H7 (cell line): ENCODE measurements around the gene EXOC4. TPM values are rescaled to one million over a fixed set of nuclear protein-coding genes. Genes with fewer than 3 reads are reported as not detected.
A peak's percentile ranks its signal among the peaks of the same experiment; 100 is the strongest.
"Not testable (repeated sequence)": the region's sequence is repeated elsewhere in the genome, so short reads cannot be mapped to it uniquely, and the experiment has no call there.

Experiments
- DNase-seq: peaks from one replicate; pipeline ENCODE4 v3.0.0; 2012
- H3K27me3 ChIP-seq: 2 replicates; pipeline ENCODE4 v1.6.0; 2011; ENCODE audit warnings: mild to moderate bottlenecking, low read length; ENCODE audit not compliant: control insufficient read depth, insufficient read depth
- H3K36me3 ChIP-seq: replicated peaks from 2 replicates; pipeline ENCODE4 v1.5.1; 2011; ENCODE audit warnings: low read length; ENCODE audit not compliant: control insufficient read depth, insufficient read depth
- H3K4me3 ChIP-seq: 2 replicates; pipeline ENCODE4 v1.5.1; 2011; ENCODE audit warnings: low read depth, mild to moderate bottlenecking, control low read depth, low read length, moderate library complexity; ENCODE audit not compliant: insufficient read depth
- total RNA-seq: library from RNA; depleted of rRNA; stranded (reverse); fragments of >200 nt; shearing (Covaris generic); gene quantifications from 2 replicates; pipeline ENCODE4 v1.2.3, GENCODE V29; 2014

EXOC4 gene
- total RNA-seq, 1 experiment from 2014 or later = 44.8 TPM

DNA sequence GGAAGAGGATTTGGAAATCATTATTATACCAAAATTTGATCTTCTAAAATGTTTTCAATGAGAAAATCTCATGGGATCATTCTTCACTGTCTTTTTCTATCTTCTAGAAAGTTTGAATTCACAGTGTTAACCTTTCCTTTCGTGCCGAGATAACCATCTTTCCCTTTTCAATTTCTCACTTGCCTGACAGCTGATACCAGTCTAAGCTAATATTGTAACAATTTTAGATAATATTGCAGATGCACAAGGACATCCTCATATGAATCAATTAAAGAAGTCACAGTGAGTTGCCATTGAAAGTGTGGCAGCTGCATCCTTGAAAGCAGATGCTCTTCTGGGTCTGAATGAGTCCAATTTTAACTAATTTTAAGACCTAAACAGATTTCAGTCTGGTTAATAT, 734.7 kb downstream of the EXOC4 start:
- no peak for DNase-seq
- Histone ChIP-seq H3K36me3 (no peaks in the 10 kb centered on the region), H3K4me3 (no peak overlapping the region), H3K27me3 (no peaks in the 10 kb centered on the region)

DNA sequence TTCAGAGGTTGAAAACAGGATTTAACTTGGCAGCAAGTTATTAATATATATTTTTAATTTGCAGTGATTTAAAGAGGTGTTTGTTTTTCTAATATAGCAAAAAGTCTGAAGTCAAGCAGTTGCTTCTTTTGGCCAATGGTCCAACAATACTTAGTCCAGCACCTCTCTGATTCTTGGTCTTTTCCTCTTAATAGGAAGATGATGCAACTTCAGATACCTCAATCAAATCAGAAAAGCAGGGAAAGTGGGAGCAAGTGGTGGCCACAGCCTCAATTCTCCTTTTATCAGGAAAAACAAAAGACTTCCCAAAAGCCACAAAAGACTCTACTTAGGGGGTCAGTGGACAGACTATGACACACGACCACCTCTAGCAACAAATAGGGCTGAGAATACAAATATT, 740.7 kb downstream of the EXOC4 start:
- no peaks in the 10 kb centered on the region for H3K27me3 ChIP-seq
- DNase-seq = no peak
- no peak overlapping the region for H3K4me3 ChIP-seq
- no peaks in the 10 kb centered on the region for H3K36me3 ChIP-seq

DNA sequence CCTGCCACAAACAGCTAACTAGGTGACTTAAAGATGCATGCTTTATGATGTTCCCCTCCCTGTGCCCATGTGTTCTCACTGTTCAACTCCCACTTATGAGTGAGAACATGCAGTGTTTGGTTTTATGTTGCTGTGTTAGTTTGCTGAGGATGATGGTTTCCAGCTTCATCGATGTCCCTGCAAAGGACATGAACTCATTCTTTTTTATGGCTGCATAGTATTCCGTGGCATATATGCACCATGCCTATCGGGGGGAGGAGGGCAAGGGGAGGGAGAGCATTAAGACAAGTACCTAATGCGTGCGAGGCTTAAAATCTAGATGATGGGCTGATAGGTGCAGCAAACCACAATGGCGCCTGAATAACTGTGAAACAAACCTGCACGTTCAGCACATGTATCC, 741.2 kb downstream of the EXOC4 start:
- H3K36me3 ChIP-seq, H3K4me3 ChIP-seq, H3K27me3 ChIP-seq, DNase-seq: not testable (repeated sequence)

DNA sequence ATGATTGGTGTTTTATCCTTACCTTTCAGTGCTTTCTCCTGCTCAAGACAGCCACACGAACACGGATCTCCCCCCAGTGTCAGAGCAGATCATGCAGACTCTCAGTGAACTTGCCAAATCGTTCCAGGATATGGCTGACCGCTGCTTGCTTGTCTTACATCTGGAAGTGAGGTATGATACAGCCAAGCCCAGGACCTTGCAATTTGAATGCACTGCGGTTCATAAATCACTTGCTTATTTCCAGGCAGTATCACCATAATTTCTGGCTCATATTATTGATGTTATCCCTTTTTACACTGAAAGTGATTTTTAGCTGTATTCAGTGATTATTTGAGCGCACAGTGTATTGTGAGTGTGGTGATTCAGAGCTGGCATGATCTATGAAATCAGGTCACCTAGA, 744.6 kb downstream of the EXOC4 start:
- Histone ChIP-seq H3K27me3 (no peaks in the 10 kb centered on the region), H3K4me3 (no peak overlapping the region), H3K36me3 (no peaks in the 10 kb centered on the region)
- DNase-seq = no peak

DNA sequence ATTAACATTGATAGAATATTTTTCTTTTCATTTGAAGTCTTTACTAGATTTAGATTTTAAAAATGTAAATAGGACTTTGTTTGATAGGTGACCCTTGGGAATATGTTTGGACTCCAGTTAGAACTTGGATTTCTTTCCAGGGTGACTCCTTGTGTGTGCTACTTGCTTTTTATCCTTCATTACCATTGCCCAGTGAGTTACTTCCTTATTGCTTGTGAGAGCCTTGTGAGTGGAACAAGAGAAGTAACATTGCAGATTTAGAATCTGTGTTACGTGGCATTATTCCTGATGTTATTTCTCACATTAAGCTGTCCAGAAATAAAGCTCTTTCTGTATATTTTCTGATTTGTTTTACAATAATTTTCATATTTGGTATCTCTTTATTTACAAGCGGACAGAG, 746.3 kb downstream of the EXOC4 start:
- Histone ChIP-seq H3K36me3 (no peaks in the 10 kb centered on the region), H3K4me3 (no peak overlapping the region), H3K27me3 (no peaks in the 10 kb centered on the region)
- no peak for DNase-seq

DNA sequence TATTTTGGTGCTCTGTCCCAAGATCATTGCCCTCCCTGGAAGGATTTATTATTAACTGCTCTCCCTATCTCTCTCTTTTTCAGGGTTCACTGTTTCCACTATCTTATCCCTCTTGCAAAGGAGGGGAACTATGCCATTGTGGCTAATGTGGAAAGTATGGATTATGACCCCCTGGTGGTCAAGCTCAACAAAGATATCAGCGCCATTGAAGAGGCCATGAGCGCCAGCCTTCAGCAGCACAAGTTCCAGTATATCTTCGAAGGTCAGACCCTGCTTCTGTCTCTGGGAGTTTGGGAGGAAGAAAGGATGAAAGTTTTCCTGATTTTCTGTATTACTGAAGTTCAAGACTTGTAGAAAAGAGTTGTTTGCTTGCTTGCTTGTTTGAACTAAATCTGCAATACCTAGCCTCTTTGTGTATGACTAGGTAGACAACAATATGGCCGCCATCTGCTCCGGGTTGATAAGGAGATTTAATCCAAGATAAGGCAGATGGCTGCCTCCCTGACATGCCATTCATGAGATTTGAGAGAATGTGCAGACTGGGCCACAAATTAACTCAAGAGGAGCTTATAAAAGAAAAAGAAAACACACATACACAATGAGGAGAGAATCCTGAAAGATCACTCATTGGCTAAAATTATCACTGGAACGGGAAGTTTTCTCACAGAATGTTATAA, 752.1 kb downstream of the EXOC4 start:
- Histone ChIP-seq H3K27me3 (no peaks in the 10 kb centered on the region), H3K36me3 (no peaks in the 10 kb centered on the region), H3K4me3 (no peak overlapping the region)
- no peak for DNase-seq

DNA sequence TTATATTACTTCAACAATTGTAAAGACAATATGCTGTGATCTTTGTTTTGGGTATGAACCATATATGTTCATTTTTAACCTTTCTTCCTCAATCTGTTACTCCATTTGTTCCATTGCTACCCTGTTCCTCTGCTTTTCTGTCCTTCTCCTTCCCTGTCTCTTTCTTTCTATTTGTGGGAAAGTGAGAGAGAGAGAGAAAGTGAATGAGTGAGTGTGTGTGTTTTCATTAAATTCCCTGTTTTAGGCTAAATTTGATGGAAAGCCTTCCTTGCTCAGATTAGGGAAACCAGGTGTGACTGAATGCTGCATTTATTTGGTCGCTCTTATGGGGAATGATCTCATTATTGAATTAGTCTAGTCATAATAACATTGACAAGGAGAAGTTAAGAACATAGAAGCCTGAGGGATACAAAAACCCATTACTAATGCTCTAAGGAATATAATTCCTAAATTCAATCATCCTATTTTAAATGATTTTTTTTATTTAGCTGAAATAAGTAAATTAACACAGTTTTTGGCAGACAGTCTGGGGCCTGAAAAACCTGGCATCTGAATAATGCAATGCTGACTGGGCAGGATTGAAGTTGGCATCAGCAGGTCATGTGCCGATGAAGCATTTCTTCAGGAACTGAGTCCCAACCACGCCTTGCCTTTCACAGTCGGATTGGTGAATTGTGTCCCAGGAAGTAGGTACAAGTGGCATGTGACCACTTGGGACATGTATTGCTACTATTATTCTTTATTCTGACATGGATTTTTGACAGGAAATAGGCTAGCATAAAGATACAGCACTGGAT, 756.6 kb downstream of the EXOC4 start:
- Histone ChIP-seq H3K27me3 (no peaks in the 10 kb centered on the region), H3K4me3 (no peak overlapping the region), H3K36me3 (no peaks in the 10 kb centered on the region)
- no peak for DNase-seq

DNA sequence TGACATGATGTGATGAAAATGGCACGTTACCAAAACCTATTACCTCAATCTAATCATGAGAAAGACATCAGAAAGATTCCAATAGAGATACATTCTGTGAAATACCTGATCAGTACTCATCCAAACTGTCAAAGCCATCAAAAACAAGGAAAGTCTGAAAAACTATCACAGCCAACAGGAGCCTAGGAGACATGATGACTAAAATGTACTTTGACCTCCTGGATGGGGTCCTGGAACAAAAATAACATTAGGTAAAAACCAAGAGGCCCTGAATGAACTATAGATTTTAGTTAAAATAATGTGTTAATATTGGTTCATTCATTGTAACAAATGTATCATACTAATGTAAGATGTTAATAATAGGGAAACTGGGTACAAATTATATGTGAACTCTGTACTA, 760.4 kb downstream of the EXOC4 start:
- Histone ChIP-seq H3K4me3 (no peak overlapping the region), H3K36me3 (no peaks in the 10 kb centered on the region), H3K27me3 (no peaks in the 10 kb centered on the region)
- DNase-seq = no peak

DNA sequence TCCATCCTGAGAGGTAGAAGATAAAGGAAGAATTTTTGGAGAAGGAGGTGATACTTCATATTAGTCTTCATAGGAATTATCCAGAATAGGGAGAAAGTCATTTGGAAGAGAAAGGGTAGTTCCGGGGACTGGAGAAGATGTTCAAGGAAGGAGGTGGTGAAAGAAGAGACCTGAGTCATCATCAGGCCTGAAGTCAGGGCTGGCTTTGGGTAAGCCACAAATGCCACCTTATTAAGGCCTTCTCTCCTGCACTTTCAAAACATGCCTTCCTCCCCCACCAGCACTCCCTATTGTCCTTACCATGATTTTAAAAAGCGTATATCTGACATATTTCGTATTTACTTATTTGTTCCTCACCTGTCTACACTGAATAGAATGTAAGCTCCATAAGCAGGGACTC, 762.1 kb downstream of the EXOC4 start:
- Histone ChIP-seq H3K27me3 (no peaks in the 10 kb centered on the region), H3K4me3 (no peak overlapping the region), H3K36me3 (no peaks in the 10 kb centered on the region)
- DNase-seq = no peak

DNA sequence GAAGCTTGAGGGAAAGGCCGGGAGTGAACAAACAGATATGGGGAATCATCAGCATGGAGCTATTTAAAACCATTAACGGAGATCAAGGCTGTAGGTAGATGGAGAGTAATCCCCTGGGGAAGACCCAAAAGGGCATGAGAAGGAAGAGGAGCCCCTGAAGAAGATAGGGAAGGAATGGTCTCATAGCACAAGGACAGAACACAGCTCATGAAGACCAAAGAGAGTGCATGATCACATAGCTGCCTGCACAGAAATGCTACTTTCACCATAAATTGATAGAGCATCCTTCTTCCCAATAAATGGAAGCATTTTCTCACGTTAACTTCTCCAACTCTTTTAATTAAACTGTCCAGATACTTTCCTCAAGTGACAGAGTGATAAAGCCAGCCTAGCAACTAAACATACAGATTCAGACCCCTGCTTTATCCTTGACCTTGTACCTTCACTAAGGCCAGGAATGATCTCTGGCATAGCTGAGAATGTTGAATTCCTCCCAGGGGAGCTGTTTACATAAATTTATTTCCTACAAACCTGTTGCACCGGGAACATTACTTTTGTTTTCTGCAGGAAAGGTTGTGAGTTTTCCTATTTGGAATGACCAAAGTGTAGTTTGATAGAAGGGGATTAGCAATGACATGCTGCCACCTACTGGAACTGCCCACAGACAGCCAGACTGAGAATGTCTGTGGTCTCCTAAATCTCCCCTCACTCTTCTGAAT, 763.5 kb downstream of the EXOC4 start:
- no peak overlapping the region for H3K4me3 ChIP-seq

DNA sequence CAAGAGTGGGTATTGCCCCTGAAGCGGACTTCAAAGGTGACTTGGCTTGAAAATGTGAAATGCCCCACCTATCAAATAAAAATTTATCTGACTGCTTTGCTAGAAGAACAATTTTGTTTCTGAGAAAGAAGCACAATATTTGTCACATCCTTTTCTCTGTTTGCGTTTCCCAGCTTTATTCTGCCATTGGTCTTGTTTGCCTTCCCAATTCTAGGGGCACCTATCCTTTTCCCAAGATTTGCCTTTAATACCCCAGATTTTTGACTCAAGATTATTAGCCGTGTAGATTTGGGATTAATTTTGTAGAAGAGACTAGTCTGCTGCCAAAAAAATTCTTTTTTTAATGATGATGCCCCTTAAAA, 764.0 kb downstream of the EXOC4 start:
- H3K36me3 ChIP-seq = no peaks in the 10 kb centered on the region
- DNase-seq = no peak
- H3K4me3 ChIP-seq = no peak overlapping the region
- no peaks in the 10 kb centered on the region for H3K27me3 ChIP-seq

More for the DNA sequence above, 763.5 kb downstream of the EXOC4 start:
- Histone ChIP-seq H3K36me3 (no peaks in the 10 kb centered on the region), H3K27me3 (no peaks in the 10 kb centered on the region)
- DNase-seq = peak; percentile 24

DNA sequence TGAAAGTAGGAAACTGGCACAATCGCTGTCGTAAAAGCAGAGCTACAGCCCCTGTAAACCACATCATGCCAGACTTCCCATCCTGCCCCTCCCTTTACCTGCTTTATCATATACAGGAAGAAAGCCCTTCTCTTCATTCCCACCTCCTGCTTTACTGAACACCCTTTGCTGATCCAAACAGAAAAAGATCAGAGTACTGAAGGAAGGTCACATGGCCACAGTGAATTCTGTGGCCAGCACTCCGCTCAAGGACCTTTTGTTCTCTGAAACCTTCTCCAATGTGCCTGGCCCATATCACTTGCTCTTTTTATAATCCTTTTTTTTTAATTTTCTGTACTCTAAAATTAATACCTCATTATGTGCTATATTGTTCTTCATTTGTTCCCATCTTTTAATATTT, 765.4 kb downstream of the EXOC4 start:
- no peaks in the 10 kb centered on the region for H3K36me3 ChIP-seq
- no peaks in the 10 kb centered on the region for H3K27me3 ChIP-seq
- DNase-seq = no peak
- no peak overlapping the region for H3K4me3 ChIP-seq

DNA sequence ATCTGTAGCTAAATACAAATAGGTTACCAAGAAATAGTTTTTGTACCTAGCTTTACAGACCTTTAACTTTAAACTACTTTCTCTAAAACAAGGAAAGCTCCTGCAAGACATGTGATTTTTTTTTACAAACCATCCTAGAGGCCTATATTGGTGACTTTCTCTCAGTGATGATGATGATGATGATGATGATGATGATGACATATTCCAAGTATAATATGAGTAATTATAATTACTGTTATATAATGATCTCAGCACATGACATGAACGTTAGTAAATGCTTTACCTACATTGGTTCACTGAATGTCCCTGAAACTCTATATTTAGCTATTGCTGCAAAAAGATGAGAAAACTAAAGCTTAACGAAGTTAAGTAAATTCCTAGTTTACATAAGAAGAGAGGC, 766.4 kb downstream of the EXOC4 start:
- H3K27me3 ChIP-seq = no peaks in the 10 kb centered on the region

DNA sequence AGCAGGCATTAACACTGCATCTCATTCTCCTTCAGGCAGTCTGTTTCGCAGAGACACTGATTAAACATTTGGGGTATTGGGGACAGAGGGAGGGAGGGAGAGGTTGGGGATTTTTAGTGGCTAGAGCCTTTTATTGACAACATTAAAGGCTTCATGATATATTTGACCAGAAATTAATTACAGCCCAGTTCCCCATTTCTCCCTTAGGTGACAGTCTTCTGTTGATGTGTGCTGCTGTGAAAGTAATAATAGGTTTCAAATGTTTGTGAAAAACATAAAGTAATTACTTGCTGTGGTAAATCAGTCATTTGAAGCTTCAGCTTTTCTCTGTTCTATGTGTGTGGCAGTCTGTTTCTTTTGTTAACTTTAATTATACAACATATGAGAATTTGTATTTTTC, 769.0 kb downstream of the EXOC4 start:
- no peaks in the 10 kb centered on the region for H3K27me3 ChIP-seq
- H3K36me3 ChIP-seq = no peaks in the 10 kb centered on the region
- no peak overlapping the region for H3K4me3 ChIP-seq
- DNase-seq = no peak

More for the DNA sequence above, 766.4 kb downstream of the EXOC4 start:
- no peaks in the 10 kb centered on the region for H3K36me3 ChIP-seq
- H3K4me3 ChIP-seq = no peak overlapping the region
- no peak for DNase-seq
